Right forelimb (tissue), 1 donor: Measurements from ENCODE around the gene RAB36.

Source experiments
- DNase-seq: peaks from one replicate; pipeline ENCODE4 v3.0.0-alpha.2; 2018

Gene RAB36, protein sequence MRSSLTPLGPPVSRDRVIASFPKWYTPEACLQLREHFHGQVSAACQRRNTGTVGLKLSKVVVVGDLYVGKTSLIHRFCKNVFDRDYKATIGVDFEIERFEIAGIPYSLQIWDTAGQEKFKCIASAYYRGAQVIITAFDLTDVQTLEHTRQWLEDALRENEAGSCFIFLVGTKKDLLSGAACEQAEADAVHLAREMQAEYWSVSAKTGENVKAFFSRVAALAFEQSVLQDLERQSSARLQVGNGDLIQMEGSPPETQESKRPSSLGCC

DNA sequence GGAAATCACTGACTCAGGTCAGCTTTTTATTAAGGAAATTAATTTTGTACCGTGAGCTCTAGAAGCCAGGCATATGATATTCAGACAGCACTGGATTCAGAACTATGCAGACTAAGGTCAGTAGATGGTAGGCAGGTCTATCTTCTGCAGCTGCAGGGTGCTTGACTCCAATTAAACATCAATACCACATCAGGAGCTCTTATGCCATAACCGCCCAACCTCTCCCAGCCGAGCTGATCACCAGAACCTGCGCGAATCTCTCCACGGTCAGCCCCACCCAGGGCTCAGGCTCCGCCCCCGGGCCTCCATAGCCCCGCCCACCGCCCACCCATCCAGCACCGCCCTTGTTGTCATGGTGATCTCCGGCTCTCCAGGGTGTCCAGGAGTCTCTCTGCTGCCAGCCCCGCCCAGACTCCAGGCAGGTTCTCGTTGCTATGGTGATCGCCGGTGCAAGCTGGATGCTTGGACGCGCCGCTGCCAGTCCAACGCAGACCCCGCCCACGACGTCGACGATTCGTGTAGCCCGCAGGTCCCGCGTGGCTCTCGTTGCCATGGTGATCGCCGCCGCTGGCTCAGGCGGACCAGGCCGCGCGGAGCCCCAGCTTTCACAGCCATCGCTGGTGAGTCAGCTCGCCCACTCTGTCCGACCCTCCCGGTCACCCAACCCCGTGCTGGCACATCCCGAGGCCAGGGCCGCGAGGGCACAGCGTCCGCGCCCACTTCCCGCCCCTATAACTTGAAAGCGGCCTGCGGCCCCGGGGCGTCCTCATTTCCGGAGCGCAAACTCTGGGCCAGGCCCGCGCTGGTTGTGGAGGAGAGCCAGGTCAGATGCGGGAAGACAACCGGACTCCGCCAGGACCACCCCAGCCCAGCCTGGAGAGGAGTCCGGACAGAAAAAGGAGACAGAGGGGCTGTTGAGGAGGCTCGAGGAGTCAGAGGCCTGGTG is at the start of gene RAB36:
RAB36 (plus strand) TSS at position 546 of the 946 bp plus-strand sequence. CDS start 1,140 bp downstream, outside the sequence.
- DNase-seq = peak; percentile 94

DNA sequence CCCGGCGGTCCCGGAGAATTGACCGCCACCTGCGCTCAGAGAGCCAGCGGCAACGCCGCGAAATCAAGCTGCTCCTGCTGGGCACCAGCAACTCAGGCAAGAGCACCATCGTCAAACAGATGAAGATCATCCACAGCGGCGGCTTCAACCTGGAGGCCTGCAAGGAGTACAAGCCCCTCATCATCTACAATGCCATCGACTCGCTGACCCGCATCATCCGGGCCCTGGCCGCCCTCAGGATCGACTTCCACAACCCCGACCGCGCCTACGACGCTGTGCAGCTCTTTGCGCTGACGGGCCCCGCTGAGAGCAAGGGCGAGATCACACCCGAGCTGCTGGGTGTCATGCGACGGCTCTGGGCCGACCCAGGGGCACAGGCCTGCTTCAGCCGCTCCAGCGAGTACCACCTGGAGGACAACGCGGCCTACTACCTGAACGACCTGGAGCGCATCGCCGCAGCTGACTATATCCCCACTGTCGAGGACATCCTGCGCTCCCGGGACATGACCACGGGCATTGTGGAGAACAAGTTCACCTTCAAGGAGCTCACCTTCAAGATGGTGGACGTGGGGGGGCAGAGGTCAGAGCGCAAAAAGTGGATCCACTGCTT is 49.4 kb upstream of the RAB36 start:
- DNase-seq = no peak

DNA sequence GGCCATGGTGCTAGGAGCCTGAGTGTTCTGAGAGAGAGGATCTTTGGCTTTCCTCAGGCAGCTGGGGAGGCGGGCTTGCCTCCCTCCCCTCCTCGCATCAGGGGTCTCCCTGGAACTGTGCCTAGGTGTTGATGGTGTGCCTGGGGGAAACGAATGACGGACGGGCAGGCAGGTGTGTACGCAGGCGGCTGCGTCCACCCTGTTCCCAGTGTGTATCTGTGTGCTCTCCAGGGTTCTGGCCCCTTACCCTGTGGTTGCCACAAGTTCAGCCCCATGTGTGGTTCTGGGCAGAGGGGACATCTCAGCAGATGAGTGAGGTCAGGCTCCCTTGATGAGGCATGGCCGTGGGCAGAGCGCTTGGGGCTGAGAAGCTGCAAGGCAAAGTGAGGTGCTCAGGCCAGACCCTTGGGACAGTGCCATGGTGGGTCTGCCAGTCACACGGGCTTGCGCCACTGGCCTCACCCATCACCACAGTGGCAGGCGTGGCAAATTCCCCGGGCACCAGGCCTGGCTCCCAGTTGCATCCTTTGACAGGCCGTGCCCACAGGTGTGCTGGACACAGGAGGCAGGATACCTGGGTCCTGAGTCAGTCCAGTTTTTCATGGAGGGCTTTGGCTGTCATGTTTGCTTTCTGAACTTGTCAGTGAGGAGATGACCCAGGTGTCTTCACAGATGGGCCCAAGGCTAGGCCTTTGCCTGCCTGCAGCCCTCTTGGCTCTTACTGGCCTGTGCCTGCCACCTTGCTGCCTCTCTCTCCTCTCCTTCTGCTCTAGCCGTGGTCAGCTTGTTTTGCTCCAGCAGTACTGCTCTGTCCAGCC is 47.7 kb upstream of the RAB36 start:
- DNase-seq = no peak

DNA sequence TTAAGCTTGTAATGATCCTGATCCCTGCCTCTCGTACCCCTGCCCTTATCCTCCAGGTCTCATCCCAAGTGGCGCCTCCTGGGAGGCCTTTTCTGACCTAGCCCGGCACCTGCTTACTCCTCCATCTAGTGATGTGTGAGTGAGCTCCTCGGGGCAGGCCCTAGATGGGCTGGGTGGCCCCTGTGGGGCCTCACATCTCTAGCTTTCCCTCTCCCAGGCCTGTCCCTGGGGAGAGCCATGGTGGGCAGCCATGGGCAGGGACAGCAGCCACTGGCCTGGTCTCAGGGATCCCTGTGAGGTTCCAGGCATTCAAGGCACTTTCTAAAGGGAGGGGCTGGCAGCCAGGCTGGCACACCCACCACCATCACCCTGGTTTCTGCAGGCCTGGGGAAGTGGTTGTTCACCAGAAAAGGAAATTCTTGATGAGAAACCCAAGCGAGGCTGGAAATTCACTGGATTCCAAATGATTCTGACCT is 47.0 kb upstream of the RAB36 start:
- DNase-seq = no peak

DNA sequence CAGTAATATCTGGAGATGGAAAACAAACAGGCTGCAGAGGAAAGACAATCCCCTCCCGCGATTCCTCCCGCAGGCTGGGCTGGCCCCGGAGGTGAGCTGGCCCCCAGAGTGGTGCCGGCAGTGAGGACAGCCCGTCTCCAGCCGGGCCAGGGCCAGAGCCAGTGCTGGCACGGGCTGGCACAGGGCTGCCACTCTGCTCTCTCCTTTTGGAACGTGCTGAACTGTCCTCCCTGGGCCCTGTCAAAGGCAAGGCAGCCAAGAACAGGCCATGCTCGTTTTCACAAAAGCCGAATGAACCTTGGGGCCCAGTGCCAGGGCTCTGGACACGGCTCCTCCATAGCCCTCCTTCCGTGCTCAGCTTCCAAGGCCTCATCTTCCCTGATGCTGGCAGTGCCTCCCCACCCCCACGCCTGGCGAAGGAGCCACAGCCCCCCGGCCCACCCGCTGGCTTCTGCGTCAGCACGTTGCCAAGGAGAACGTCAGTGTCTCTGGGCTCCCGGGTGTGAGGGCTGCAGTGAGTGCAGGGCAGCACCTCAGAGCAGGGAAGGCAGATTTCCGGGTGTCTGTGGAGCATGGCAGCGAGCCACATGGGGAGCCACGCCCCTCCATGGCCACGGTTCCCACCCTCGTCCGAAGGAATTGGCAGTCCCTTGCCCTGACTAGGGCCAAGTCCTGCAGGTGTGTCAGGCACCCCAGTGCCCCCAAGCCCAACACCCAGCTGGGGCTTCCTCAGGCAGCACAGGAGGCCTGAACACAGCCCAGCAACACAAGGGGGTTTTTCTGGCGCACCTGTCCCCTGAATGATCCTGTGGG is 46.4 kb upstream of the RAB36 start:
- DNase-seq = peak; percentile 53

DNA sequence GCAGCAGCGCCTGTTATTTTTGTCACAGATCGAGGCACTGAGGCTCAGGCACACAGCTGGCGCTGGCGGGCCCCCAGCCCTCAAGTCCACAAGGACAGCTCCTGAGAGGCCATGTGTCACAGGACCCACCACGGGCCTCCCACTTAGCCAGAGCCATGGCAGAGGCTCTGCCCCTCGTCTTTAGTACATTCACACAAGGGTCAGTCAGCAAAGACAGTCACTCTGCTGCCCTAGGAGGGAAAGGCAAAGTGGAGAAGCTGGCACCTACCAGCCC is 45.8 kb upstream of the RAB36 start:
- DNase-seq = no peak

DNA sequence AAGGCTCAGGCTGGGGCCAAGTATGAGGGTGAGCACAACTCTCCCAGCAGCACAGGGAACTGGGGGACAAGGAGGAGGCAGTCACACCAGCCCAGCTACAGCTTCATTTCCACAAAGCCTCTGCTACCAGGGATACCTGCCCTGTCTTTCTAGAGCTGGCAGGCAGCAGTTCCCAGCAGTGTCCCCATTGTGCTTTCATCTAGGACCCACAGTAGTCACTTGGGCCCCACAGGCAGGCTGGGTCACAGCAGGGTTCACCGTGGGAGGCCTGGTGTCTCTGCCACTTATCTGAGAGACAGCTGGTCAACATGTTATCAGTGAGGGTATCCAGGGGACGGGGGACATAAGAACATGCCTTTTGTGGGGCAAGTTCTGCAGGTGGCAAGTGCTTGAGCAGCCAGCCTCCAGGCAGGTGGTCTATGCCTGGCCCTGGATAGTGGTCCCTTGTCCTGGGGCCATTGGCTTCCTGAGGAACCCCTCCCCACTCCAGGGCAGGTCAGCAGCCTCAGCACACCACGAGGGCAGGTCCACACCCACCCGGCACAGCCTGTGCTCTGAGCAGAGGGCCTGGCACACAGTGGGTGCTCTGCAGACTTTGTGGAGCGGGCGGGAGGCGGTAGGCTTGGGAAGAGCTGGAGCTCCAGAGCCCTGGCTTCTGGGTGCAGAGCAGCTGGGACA is 45.0 kb upstream of the RAB36 start:
- DNase-seq = no peak

DNA sequence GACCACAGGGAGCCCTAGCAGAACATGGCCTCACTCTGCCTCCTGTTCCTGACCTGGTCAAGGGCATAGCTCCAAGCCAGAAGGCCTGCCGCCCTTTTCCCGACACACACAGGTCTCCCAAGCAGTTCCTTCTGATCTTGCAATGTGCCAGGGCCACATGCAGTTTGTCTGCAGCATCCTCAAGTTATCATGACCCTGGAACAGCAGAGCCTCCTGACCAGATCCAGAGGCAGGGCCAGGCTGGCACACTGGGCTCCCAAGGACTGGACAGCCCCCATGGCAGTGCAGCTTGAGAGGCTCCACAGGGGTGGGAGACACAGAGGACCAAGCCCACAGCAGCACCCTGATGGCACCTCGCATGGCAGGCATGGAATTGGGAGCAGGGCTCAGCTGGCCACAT is 43.8 kb upstream of the RAB36 start:
- DNase-seq = no peak

DNA sequence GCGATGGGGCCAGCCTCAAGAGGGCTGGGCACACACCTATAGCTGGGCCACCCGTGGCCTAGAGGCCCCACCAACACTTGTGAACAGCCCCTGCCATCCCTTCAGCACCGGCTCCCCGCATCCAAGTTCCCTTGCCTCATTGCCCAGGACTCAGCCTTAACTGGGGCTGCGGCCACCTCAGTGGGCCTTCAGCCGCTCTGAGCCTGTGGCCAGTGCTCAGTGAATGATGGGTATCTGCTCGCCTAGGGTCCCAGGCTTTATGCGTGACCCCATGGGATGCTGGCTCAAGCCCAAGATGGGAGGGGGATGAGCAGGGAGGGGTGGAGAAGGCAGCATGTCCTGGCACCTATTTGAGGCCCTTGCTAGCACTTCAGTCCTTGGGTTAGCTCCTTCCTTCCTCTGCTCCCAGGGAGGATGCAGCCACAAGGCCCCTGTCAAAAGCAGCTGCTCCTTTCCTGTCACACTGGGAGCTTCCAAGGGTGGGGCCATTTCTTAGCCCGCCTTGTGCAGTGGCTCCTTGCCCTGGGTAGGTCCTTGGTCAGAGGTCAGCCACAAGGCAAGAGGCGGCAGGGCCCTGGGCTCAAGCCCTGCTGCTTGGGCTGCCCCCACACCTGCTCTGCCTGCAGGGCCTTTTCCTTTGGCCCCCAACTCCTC is 43.1 kb upstream of the RAB36 start:
- DNase-seq = no peak

DNA sequence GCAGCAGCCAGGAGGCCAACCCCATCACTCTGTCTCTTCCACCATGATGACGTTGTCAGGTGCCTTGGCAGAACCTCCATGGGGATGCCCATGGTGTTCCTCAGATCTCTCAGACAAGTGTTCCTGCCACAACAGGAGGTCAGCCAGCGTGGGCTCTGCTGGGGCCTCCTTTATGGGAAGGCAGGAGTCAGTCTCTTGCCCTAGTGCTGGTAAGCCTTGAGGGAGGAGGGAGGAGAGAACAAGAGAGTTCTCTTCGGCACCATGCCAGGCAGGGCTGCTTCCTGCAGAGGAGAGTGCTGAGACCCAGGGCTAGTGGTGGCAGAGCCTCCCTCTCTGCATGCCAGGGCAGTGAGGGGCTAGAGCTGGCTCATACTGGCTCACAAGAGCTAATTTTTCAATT is 42.5 kb upstream of the RAB36 start:
- no peak for DNase-seq

DNA sequence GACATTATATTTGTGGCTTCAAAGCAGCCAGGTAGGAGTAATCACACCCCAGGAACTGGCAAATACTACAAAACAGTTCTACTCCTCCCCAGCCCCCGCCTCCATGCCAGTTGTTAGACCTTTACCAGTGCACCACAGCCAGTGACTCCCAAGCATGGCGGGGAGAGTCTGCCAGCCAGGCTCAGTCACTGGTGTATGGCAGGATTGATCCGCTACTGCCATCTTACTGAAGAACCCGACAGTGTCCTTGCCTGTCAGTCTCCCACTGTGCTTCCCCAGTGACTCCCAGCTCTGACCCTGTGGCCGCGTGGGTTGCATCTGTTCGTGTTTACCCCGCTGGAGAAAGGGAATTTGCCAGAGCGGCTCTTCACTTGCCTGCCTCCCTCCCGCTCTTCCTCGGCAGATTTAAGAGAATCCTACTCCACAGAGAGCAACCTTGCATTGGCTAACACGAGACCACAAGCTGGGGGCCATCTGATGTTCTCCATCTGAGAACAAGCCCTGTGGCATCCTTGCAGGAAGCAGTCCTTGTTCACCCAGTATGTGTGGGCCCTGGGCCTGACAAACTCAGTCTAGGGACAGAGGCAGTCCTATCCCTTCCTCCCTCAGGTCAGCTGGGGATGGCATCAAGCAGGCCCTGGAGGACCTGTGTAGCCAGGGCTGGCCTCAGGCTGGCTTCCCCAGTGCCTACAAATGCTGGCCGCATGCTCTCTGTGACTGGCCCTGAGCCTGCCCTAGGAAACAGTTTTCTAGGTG is 41.9 kb upstream of the RAB36 start:
- DNase-seq = no peak

DNA sequence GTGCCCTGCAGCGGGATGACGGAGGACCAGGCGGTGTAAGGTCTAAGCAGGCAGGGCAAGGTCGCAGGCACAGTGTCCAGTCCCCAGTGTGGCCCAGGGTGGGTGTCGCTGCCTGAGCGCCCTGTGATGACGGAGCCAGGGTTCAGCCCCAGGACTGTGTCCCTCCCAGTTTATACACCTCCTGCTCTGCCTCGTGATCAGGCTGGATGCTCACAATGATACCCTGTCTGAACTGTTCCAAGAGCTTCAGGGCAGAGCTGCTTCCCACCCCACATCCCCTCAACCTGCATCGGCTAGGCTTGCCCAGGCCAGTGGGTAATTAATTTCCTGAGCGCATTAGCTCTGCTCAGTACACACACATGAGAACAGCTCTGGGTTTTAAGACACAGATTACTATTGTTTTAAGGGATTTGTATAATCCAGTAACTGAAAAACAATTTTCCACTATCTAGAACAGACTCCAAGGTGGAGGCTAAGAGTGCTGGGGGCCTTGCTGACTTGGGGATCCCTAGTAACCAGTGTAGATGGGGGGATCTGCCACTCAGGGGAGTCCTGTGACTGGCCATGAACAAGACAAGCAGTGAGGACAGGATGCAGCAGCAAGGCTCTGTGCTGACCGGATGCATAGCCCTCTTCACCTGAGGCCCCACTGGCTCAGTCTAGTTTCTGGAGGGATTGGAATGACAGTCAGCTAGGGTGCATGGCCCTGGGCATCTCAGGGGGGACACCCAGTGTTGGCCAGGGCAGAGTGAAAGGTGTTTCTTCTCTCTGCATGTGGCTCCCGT is 40.9 kb upstream of the RAB36 start:
- no peak for DNase-seq

DNA sequence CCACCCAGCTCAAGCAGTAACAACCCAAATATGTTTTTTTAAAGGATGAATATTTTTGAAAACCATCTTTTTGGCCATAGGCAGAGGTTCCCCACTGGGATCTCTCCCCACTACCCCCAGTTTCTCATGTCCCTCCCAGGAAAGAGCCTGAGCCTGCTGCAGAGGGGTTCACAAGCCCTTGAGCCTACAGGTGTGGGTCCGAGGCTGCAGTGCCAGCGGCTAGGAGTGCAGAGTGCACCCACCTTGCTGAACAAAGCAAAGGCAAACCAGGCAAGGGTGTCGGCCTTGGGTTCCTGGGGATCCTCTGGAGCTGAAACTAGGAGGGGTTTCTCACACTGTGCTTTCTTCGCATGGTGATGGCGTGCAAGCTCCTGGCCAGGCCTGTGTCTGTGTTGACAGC is 40.0 kb upstream of the RAB36 start:
- DNase-seq = no peak

DNA sequence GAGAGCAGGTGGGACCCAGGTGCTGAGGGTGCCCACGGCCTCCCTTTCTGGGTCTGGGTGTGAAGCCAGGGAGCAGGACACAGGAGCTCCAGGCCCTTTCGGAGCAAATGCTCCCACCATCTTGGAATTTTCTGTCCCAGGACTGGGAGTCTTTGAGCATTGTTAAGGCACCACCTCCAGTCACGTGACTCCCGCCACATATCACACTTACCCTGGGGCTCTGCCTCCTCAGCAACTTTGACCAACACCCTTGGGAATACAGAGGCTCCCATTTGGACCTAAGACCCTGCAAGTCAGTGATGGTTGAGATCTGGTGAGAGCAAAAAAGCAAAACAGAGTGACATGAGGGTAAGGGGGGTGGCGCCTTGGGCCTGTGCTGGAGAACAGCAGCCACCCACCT is 39.4 kb upstream of the RAB36 start:
- DNase-seq = no peak

DNA sequence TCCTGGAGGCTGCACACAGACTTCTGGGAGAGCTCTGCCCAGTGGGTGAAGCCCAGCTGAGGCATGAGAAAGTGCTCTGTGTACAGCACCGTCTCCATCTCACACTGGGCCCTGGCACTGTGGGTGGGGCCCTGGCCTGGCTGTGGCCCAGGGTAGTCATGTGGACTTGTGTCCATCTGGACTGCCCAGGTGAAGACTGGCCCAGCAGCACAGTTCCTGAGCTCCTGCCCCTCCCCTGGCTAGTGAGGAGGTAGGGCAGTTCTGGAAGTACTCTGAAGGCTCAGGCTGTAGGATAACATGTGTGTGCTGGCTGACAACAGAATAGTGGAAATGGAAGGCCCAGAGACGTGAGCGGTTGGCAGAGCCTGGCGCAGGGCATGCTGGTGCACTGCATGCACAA is 38.9 kb upstream of the RAB36 start:
- no peak for DNase-seq

DNA sequence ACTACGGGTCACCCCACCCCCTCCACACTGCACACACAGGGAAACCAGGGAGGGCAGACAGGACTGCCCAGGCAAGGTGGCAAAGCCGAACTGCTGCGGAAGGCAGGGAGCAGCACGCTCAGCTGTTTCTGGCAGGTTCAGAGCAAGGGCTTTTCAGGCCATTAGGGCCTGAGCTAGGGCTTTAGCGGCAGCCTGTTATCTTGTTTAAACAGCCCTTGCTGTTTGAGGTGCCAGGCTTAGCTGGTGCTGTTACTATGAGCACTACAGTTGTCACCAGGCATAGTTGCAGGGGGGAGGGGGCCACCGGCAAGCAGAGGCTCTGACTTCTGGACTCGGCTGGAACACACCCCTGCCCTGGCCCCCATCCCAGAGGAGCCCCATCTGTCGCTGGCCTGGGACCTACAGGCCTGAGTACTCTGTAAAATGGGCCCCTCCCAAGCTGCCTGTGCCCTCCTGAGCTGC is 38.3 kb upstream of the RAB36 start:
- peak; percentile 67 for DNase-seq

DNA sequence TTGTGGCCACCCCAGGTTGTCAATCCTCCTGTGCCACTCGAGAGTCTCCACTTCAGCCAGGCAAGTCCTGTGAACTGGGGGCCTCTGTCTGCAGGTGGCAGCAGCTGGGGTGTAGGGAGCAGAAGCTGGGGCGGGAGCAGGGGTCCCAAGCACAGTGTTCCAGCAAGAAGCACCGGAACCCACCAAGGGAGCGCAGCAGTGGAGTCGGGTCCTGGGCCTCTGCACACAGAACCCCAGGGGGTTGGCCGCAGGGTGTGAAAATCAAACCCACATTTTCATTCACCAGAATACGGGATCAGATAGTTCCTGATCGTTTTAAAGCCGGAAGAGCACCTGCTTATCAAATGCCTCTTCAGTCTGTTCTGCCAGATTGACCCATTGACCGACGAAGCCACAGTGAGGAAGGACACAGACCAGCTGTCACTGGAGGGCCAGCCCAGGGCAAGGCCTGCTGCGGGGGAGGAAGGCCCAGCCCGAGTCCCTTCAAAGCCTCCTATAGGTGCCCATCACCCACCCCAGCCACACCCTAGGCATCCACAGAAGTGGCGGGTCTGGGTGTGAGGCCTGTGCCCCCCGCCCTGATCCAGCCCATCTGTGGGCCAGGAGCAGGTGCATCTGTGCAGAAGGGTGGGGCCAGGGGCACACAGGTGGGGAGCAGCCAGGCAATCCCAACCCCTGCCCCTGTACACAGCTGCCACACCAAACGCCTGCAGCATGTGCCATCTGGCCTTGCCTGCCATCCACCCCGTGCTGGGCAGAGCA is 37.6 kb upstream of the RAB36 start:
- no peak for DNase-seq
